NT2/D1 (cell line): Measurements from ENCODE around the gene HK1.

Experiments used
- DNase-seq: peaks from one replicate; pipeline ENCODE4 v3.0.0-alpha.2; 2011; ENCODE audit warnings: low read depth, low spot score
- H3K27me3 ChIP-seq: 2 replicates; pipeline ENCODE4 v1.6.0; 2011; ENCODE audit warnings: mild to moderate bottlenecking; ENCODE audit not compliant: insufficient read length, insufficient read depth
- H3K36me3 ChIP-seq: 2 replicates; pipeline ENCODE4 v1.6.1; 2011; ENCODE audit warnings: mild to moderate bottlenecking, low read length, mixed read lengths; ENCODE audit not compliant: insufficient read depth, insufficient read length
- H3K4me1 ChIP-seq: 2 replicates; pipeline ENCODE4 v1.5.1; 2011; ENCODE audit not compliant: insufficient read depth, insufficient read length
- H3K4me3 ChIP-seq: 2 replicates; pipeline ENCODE4 v1.5.1; 2011; ENCODE audit warnings: low read depth; ENCODE audit not compliant: insufficient read length
- H3K9ac ChIP-seq: 2 replicates; pipeline ENCODE4 v1.6.0; 2011; ENCODE audit warnings: low read depth; ENCODE audit not compliant: insufficient read length
- H3K9me3 ChIP-seq: 2 replicates; pipeline ENCODE4 v1.5.1; 2011; ENCODE audit warnings: mild to moderate bottlenecking, low read length; ENCODE audit not compliant: insufficient read depth
- SUZ12 ChIP-seq: IDR thresholded peaks from 2 replicates; pipeline ENCODE4 v1.6.1; 2011; ENCODE audit not compliant: insufficient read length, insufficient read depth; ENCODE audit errors: extremely low read depth
- YY1 ChIP-seq: IDR thresholded peaks from 2 replicates; pipeline ENCODE4 v1.6.1; 2011; ENCODE audit not compliant: insufficient read length, insufficient read depth
- ZNF274 ChIP-seq: IDR thresholded peaks from 2 replicates; pipeline ENCODE4 v1.6.1; 2011; ENCODE audit warnings: mild to moderate bottlenecking, low read depth, low read length

HK1 gene

DNA sequence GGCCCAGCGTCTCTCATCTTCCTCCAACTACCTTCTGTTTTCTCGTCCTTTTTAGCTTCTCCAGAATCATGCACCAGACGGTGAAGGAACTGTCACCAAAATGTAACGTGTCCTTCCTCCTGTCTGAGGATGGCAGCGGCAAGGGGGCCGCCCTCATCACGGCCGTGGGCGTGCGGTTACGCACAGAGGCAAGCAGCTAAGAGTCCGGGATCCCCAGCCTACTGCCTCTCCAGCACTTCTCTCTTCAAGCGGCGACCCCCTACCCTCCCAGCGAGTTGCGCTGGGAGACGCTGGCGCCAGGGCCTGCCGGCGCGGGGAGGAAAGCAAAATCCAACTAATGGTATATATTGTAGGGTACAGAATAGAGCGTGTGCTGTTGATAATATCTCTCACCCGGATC, 122.6 kb downstream of the HK1 start:
- Histone ChIP-seq H3K4me3 (no peak overlapping the region), H3K36me3 (peaks cover 62% of the 10 kb centered on the region), H3K27me3 (no peaks in the 10 kb centered on the region), H3K9ac (no peak overlapping the region), H3K4me1 (no peaks in the 10 kb centered on the region), H3K9me3 (no peaks in the 10 kb centered on the region)
- DNase-seq: no peak
- TF ChIP-seq ZNF274: no peak
- TF ChIP-seq SUZ12: no peak
- TF ChIP-seq YY1: no peak

DNA sequence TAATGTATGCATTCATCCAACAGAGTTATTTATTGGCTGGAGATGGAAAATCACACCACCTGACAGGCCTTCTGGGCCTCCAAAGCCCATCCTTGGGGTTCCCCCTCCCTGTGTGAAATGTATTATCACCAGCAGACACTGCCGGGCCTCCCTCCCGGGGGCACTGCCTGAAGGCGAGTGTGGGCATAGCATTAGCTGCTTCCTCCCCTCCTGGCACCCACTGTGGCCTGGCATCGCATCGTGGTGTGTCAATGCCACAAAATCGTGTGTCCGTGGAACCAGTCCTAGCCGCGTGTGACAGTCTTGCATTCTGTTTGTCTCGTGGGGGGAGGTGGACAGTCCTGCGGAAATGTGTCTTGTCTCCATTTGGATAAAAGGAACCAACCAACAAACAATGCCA, 123.1 kb downstream of the HK1 start:
- Histone ChIP-seq H3K27me3 (no peaks in the 10 kb centered on the region), H3K4me3 (no peak overlapping the region), H3K36me3 (peaks cover 62% of the 10 kb centered on the region), H3K9ac (no peak overlapping the region), H3K9me3 (no peaks in the 10 kb centered on the region), H3K4me1 (no peaks in the 10 kb centered on the region)
- no peak for DNase-seq
- TF ChIP-seq ZNF274 (no peak), YY1 (no peak), SUZ12 (no peak)

DNA sequence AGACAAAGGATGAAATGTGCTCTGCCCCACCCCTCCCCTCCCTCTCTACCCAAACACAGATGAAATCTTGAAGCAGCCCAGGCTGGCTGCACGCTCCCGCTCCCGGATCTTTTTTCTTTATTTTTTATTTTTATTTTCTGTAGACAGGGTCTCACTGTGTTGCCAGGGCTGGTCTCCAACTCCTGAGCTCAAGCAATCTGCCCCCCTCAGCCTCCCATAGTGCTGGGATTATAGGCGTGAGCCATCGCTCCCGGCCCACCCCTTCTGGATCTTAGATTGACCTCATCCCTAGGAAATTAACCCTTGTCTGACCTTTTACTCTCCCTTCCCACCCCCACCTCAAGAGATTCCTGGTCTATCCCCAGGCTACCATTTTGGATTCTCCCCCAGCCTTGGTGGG, 124.1 kb downstream of the HK1 start:
- H3K4me1 ChIP-seq: peaks cover 5% of the 10 kb centered on the region
- H3K27me3 ChIP-seq: no peaks in the 10 kb centered on the region
- TF ChIP-seq SUZ12: no peak
- no peak for TF ChIP-seq ZNF274
- TF ChIP-seq YY1: no peak
- no peak for DNase-seq
- no peak overlapping the region for H3K9ac ChIP-seq
- H3K4me3 ChIP-seq: no peak overlapping the region
- no peaks in the 10 kb centered on the region for H3K9me3 ChIP-seq
- peaks cover 55% of the 10 kb centered on the region for H3K36me3 ChIP-seq

DNA sequence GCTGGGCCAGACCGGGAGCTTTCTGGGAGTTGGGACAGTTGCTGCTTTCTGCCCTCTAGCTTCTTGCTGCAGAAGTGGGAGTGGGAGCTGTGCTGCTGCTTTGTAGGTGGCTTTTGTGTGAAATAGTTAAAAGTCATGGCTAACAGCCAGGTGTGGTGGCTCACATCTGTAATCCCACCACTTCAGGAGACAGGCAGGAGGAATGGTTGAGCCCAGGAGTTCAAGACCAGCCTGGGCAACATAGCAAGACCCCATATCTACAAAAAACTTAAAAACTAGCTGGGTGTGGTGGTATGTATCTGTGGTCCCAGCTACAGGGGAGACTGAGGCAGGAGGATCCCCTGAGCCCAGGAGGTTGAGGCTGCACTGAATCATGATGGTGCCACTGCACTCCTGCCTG, 124.8 kb downstream of the HK1 start:
- no peak for DNase-seq
- Histone ChIP-seq H3K36me3 (peaks cover 48% of the 10 kb centered on the region), H3K4me1 (peaks cover 7% of the 10 kb centered on the region), H3K4me3 (no peak overlapping the region), H3K9ac (no peak overlapping the region), H3K9me3 (no peaks in the 10 kb centered on the region), H3K27me3 (no peaks in the 10 kb centered on the region)
- TF ChIP-seq YY1: no peak
- TF ChIP-seq ZNF274: no peak
- TF ChIP-seq SUZ12: no peak

DNA sequence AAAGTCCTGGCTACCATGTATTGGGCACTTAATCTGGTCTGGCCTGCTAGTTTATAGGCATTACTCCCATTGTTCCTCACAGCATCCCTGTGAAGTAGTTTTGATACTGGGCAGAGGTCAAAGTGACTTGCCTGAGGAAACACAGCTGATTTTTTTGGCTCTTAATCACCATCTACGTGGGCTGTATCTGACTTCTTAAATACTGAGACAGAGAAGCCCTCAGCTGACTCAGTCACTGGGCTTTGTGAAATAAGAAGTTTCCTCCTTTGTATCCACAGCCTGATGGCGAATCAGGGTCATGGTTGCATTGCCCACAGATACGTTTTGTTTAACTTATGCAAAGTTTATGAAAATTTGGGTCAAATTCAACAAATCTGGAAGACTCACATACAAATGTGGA, 125.2 kb downstream of the HK1 start:
- DNase-seq: no peak
- peaks cover 44% of the 10 kb centered on the region for H3K36me3 ChIP-seq
- H3K9ac ChIP-seq: no peak overlapping the region
- TF ChIP-seq ZNF274: no peak
- TF ChIP-seq SUZ12: no peak
- no peak for TF ChIP-seq YY1
- H3K9me3 ChIP-seq: no peaks in the 10 kb centered on the region
- H3K4me1 ChIP-seq: peaks cover 7% of the 10 kb centered on the region
- H3K4me3 ChIP-seq: no peak overlapping the region
- no peaks in the 10 kb centered on the region for H3K27me3 ChIP-seq

DNA sequence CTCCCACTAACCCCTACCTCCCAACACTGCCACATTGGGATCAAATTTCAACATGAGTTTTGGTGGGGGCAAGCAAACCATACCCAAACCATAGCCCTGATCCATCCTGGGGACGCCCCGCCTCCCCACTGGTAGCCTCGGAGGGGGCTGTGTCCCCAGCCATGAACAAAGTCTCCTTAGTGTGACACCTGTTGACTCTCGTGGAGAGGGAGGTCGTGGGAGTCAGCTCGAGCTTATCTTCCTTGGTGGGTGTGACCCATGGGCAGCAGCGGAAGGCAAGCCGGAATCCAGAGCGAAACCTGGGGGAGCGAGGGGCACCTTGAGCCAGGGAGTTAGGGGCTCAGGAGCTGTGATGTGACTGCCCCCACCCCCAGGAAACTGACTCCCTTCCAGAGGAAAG, 126.5 kb downstream of the HK1 start:
- no peaks in the 10 kb centered on the region for H3K27me3 ChIP-seq
- no peak for TF ChIP-seq SUZ12
- no peak for TF ChIP-seq YY1
- no peak for TF ChIP-seq ZNF274
- H3K4me1 ChIP-seq: peaks cover 7% of the 10 kb centered on the region
- H3K36me3 ChIP-seq: peaks cover 33% of the 10 kb centered on the region
- no peaks in the 10 kb centered on the region for H3K9me3 ChIP-seq
- no peak overlapping the region for H3K4me3 ChIP-seq
- H3K9ac ChIP-seq: no peak overlapping the region
- DNase-seq: no peak

DNA sequence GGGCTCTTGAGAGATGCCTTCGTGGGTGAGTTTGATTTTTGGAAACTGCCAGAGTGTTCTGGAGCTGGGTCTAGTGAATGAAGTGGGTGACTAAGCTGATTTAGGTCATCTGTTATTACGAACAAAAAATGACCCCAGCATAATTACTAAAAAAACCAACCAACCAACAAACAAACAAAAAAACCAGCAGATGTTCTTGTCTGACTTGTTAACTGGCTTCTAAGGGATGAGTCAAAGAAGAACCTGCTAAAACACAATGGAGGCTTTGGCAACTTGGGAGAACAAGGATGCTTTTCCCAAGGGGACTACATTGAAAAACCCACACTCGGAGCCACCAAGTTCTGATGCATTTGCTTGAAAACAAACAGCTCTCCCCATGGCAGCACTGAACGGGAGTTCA, 126.9 kb downstream of the HK1 start:
- Histone ChIP-seq H3K9ac (no peak overlapping the region), H3K36me3 (peaks cover 30% of the 10 kb centered on the region)
- DNase-seq: no peak

DNA sequence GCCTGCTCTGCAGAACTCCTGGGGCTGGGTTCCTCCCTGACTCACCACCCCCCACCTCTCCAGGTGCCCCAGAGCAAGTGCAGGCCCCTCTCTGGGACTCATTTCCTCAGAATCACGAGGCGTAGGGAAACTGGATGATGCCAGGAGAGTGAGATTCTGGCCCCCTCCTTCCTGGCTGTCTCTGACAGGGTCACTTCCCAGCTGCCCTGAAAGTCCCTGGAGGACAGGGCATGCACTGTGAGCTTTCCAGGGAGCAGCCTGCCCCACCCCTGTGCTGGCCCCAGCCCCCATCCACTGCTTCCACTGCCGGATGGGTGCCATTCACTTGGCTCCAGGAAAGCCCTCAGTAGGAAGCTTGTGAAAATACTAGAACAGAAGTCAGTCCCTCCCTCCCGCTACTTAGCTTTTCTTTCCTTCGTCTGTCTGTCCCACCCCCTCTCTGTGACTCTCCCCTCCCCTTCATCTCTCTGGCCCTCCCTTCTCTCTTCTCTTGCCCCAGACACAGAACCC, 128.1 kb downstream of the HK1 start:
- no peak overlapping the region for H3K4me3 ChIP-seq
- H3K4me1 ChIP-seq: peaks cover 7% of the 10 kb centered on the region
- no peak for DNase-seq
- no peaks in the 10 kb centered on the region for H3K9me3 ChIP-seq
- TF ChIP-seq ZNF274 (no peak), SUZ12 (no peak), YY1 (no peak)
- H3K27me3 ChIP-seq: no peaks in the 10 kb centered on the region
- no peak overlapping the region for H3K9ac ChIP-seq
- H3K36me3 ChIP-seq: peaks cover 19% of the 10 kb centered on the region

More for the DNA sequence above, 126.9 kb downstream of the HK1 start:
- Histone ChIP-seq H3K9me3 (no peaks in the 10 kb centered on the region), H3K4me3 (no peak overlapping the region), H3K4me1 (peaks cover 7% of the 10 kb centered on the region), H3K27me3 (no peaks in the 10 kb centered on the region)
- no peak for TF ChIP-seq YY1
- TF ChIP-seq ZNF274: no peak
- TF ChIP-seq SUZ12: no peak
